Left ventricle myocardium inferior (tissue), 1 donor: ENCODE measurements around the gene INPPL1. TPM values are rescaled to one million over a fixed set of nuclear protein-coding genes. Genes with fewer than 3 reads are reported as not detected.
A peak's percentile ranks its signal among the peaks of the same experiment; 100 is the strongest.

Experiments used
- DNase-seq: peaks from one replicate; pipeline ENCODE4 v3.0.0-alpha.2; 2020
- H3K27ac ChIP-seq: fragments of 200-600 bp; replicated peaks from 2 replicates; pipeline ENCODE4 v1.8.0; 2021
- H3K27me3 ChIP-seq: fragments of 200-600 bp; 2 replicates; pipeline ENCODE4 v1.8.0; 2021; ENCODE audit warnings: low read depth
- H3K36me3 ChIP-seq: fragments of 200-600 bp; 2 replicates; pipeline ENCODE4 v1.8.0; 2021
- H3K4me1 ChIP-seq: fragments of 200-600 bp; 2 replicates; pipeline ENCODE4 v1.8.0; 2021
- H3K4me3 ChIP-seq: fragments of 200-600 bp; 2 replicates; pipeline ENCODE4 v1.8.0; 2021; ENCODE audit warnings: mild to moderate bottlenecking, moderate library complexity
- H3K9me3 ChIP-seq: fragments of 200-600 bp; replicated peaks from 2 replicates; pipeline ENCODE4 v1.8.0; 2021
- intact Hi-C: fragments of 100-400 bp; cut with micrococcal nuclease; formaldehyde crosslinking; loops from one replicate; pipeline ENCODE4 v1.11.0; 2022
- total RNA-seq: library from RNA; stranded (reverse); fragmentation: NEBNext Ultra II Directional; extraction: Animal tissue kit (Norgen Biotek cat#: 25700); gene quantifications from one replicate; pipeline ENCODE4 v1.2.1, GENCODE V29; 2021
- TF ChIP-seq, protein P1 (sequence below): fragments of 200-600 bp; IDR thresholded peaks from 2 replicates; pipeline ENCODE4 v1.8.0; 2021; ENCODE audit warnings: antibody characterized with exemption, mild to moderate bottlenecking, borderline replicate concordance
- donor health status: DM: no; HTN: yes; CAD: no; lungs with severe emphysema.

The INPPL1 gene
- total RNA-seq, 1 donor from 2014 or later: 115 TPM

DNA sequence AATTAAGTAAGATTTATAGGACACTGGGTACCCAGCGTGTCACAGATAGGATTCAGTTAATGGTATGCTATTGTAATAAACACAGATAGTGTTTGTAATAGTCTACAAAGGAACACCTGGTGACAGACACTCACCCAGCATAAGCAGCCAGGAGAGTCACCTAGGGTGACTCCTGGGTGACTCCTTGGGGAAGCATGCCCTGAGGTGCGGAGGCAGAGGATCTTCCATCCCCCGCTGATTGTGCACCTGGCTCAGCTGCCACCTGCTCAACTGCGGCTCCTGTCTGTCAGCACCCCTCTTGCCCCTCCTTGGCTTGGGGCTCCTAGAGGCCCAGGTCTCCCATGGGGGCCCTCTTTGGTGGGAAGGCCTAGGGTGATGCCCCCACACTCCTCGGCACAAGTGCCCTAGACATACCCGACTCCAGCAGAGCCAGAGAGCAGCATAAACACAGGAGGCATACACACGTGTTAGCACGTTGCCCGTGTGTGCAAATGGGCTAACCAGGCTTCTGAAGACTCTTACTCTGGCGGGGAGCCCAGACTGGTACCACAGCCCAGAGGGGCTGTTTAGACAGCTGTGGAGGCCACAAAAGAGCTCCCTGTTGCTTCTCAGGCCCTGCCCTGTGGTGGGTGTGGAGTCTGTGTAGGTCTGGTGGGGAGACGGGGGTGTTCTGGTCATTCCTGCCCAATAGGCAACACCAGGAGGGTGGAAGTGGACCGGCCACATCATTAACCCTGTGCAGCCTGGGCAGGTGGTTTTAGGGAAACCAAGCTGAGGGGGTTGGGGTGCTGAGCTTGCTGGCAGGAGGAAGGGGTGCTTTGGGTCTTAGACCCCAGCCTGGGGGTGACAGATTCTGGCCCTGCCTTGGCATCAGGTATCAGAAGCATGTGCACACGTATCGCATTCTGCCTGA is 3.0 kb downstream of the INPPL1 start:
- intact Hi-C loops: no loop called here
- no peak for DNase-seq
- Histone ChIP-seq H3K4me1 (peaks cover 71% of the 10 kb centered on the region), H3K9me3 (no peaks in the 10 kb centered on the region), H3K27me3 (no peaks in the 10 kb centered on the region), H3K27ac (no peak overlapping the region), H3K4me3 (no peak overlapping the region), H3K36me3 (peaks cover 52% of the 10 kb centered on the region)
- TF ChIP-seq, protein P1, sequence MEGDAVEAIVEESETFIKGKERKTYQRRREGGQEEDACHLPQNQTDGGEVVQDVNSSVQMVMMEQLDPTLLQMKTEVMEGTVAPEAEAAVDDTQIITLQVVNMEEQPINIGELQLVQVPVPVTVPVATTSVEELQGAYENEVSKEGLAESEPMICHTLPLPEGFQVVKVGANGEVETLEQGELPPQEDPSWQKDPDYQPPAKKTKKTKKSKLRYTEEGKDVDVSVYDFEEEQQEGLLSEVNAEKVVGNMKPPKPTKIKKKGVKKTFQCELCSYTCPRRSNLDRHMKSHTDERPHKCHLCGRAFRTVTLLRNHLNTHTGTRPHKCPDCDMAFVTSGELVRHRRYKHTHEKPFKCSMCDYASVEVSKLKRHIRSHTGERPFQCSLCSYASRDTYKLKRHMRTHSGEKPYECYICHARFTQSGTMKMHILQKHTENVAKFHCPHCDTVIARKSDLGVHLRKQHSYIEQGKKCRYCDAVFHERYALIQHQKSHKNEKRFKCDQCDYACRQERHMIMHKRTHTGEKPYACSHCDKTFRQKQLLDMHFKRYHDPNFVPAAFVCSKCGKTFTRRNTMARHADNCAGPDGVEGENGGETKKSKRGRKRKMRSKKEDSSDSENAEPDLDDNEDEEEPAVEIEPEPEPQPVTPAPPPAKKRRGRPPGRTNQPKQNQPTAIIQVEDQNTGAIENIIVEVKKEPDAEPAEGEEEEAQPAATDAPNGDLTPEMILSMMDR: no peak

DNA sequence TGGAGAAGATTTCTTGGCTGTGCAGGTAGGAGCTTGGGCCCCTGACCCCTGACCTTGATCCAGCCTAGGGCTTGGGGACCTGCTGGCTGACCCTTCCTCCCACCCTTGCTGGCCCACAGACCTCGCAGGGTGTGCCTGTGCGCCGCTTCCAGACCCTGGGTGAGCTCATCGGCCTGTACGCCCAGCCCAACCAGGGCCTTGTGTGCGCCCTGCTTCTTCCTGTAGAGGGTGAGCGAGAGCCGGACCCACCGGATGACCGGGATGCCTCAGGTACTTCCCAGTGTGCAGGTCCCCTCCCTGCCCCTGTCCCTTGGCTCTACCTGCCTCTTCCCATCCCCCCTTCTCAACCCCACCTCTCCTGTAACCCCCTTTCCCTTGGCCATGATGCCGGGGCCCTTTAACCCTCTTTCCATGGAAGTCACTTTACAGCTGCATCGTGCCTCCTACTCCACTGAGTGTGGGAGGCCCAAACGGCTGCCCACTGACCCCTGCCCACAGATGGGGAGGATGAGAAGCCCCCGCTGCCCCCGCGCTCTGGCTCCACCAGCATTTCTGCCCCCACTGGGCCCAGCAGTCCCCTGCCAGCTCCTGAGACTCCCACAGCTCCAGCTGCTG is 3.8 kb downstream of the INPPL1 start:
- TF ChIP-seq, protein P1: peak; percentile 23
- Histone ChIP-seq H3K4me3 (no peak overlapping the region), H3K9me3 (no peaks in the 10 kb centered on the region), H3K27ac (no peak overlapping the region), H3K36me3 (peaks cover 60% of the 10 kb centered on the region), H3K4me1 (peaks cover 66% of the 10 kb centered on the region), H3K27me3 (no peaks in the 10 kb centered on the region)
- intact Hi-C loops: no loop called here
- DNase-seq: no peak

DNA sequence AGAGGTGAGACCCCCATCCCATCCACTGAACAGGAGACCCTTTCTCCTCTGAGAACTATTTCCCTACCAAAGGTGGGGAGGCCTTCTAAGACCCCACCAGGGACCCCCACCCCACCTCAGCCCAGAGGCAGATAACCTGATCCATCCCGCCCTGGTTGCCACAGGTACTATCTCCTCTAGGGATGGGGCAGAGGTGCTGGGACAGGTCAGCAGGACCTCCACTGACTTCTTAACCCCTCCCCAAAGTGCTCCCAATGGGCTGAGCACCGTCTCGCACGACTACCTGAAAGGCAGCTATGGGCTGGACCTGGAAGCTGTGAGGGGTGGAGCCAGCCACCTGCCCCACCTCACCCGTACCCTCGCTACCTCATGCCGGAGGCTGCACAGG is 4.3 kb downstream of the INPPL1 start:
- DNase-seq: no peak
- intact Hi-C loops: no loop called here

DNA sequence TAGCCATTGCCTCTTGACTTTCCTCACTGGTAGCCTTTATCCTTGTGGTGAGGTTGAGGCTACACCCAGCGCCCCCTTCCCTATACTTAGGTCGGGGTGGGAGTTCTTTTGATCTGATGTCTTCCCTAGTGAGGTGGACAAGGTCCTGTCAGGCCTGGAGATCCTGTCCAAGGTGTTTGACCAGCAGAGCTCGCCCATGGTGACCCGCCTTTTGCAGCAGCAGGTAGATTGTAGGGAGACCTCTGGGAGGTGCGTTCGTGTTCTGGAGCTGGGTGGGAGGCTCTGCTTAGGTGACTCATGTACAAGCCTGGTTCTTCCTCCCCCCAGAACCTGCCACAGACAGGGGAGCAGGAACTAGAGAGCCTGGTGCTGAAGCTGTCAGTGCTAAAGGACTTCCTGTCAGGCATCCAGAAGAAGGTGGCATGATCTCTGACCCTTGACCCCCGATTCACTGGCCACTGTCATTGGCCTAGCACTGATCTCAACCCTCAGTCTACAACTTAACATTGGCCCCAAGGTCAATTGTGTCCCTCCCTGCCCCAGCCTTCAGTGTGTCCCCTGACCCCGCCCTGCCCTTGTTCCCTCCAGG is 4.9 kb downstream of the INPPL1 start:
- TF ChIP-seq, protein P1: no peak
- H3K9me3 ChIP-seq: no peaks in the 10 kb centered on the region
- H3K36me3 ChIP-seq: peaks cover 71% of the 10 kb centered on the region
- H3K27me3 ChIP-seq: no peaks in the 10 kb centered on the region
- intact Hi-C loops: no loop called here
- peaks cover 58% of the 10 kb centered on the region for H3K4me1 ChIP-seq
- H3K4me3 ChIP-seq: no peak overlapping the region
- DNase-seq: no peak
- H3K27ac ChIP-seq: no peak overlapping the region

More for the DNA sequence above, 4.3 kb downstream of the INPPL1 start:
- Histone ChIP-seq H3K27ac (no peak overlapping the region), H3K4me1 (peaks cover 62% of the 10 kb centered on the region), H3K27me3 (no peaks in the 10 kb centered on the region), H3K36me3 (peaks cover 65% of the 10 kb centered on the region), H3K4me3 (no peak overlapping the region), H3K9me3 (no peaks in the 10 kb centered on the region)
- TF ChIP-seq, protein P1: no peak

DNA sequence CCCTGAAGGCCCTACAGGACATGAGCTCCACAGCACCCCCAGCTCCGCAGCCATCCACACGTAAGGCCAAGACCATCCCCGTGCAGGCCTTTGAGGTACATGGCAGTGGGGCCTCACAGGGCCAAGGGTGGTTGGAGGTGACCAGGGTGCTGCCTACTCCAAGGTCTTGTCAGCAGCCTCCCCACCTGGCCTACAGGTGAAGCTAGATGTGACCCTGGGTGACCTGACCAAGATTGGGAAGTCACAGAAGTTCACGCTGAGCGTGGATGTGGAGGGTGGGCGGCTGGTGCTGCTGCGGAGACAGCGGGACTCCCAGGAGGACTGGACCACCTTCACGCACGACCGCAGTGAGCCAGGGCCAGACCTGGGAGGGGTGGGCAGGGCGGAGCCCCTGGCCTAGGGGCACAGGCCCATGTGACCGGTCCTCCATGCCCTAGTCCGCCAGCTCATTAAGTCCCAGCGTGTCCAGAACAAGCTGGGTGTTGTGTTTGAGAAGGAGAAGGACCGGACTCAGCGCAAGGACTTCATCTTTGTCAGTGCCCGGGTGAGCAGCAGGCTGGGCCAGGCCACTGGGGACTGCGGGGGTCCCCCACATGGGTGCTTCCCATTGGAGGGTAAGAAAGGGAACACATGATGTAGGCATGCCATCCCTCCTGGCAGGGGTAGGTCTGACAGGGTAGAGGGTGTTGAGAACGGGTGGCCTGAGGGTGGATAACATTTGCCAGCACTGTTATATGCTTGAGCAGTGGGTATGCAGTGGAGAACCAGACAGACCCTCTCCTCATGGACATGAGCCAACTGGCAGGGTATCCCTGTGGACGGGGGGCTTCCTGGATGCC is 5.6 kb downstream of the INPPL1 start:
- Histone ChIP-seq H3K9me3 (no peaks in the 10 kb centered on the region), H3K4me3 (no peak overlapping the region), H3K36me3 (peaks cover 78% of the 10 kb centered on the region), H3K27ac (no peak overlapping the region), H3K27me3 (no peaks in the 10 kb centered on the region), H3K4me1 (peaks cover 54% of the 10 kb centered on the region)
- TF ChIP-seq, protein P1: no peak
- no peak for DNase-seq
- intact Hi-C loops: no loop called here
